Fibroblast of villous mesenchyme (primary cell): ENCODE data around the gene BSND. TPM values are rescaled to one million over a fixed set of nuclear protein-coding genes. Genes with fewer than 3 reads are reported as not detected.

Experiments used
- DNase-seq: peaks from one replicate; pipeline ENCODE4 v3.0.0-alpha.2; 2010; ENCODE audit warnings: low read depth
- H3K4me3 ChIP-seq: 2 replicates; pipeline ENCODE4 v1.5.1; 2011; ENCODE audit warnings: low read depth, mild to moderate bottlenecking, low read length
- CTCF ChIP-seq: IDR thresholded peaks from 2 replicates; pipeline ENCODE4 v1.5.1; 2012; ENCODE audit warnings: low read depth, mild to moderate bottlenecking, low read length; ENCODE audit not compliant: insufficient read depth
- total RNA-seq: library from RNA; depleted of rRNA; stranded (reverse); fragments of >200 nt; gene quantifications from 2 replicates; pipeline ENCODE4 v1.2.3, GENCODE V29; 2012

Gene BSND
- not detected in 2 replicates for total RNA-seq

- no peak within 1 kb of the TSS for H3K4me3 ChIP-seq
- DNase-seq: no peak
- TF ChIP-seq CTCF: no peak
These were observed at the start of gene BSND for GRCh38 chr1:54998677-54999076. TSS of gene BSND (plus strand) at chr1:54998933. CDS start at chr1:54999187, 254 bp downstream.

GRCh38 chr1:54949053-54949452 lies 49.7 kb upstream of the BSND start:
- H3K4me3 ChIP-seq: no peak overlapping the region
- DNase-seq: no peak
- no peak for TF ChIP-seq CTCF

GRCh38 chr1:54950006-54950368 lies 48.7 kb upstream of the BSND start:
- DNase-seq: peak; percentile 23
- no peak overlapping the region for H3K4me3 ChIP-seq

GRCh38 chr1:54950369-54951163 lies 48.2 kb upstream of the BSND start:
- no peak overlapping the region for H3K4me3 ChIP-seq
- TF ChIP-seq CTCF: peak; percentile 82
- DNase-seq: peak; percentile 90

More at GRCh38 chr1:54950006-54950368, 48.7 kb upstream of the BSND start:
- no peak for TF ChIP-seq CTCF

GRCh38 chr1:54951810-54952226 lies 46.9 kb upstream of the BSND start:
- H3K4me3 ChIP-seq: no peak overlapping the region
- no peak for DNase-seq
- TF ChIP-seq CTCF: no peak

GRCh38 chr1:54952950-54953718 lies 45.6 kb upstream of the BSND start:
- TF ChIP-seq CTCF: no peak
- no peak overlapping the region for H3K4me3 ChIP-seq
- peak; percentile 44 for DNase-seq
